ENCODE measurements around the gene RAB10.
"Not testable (repeated sequence)": the region's sequence is repeated elsewhere in the genome, so short reads cannot be mapped to it uniquely, and the experiment has no call there.

The RAB10 gene

GRCh38 chr2:26064846-26065245, 31.0 kb downstream of the RAB10 start:
- no peak for DNase-seq

- DNase-seq: no peak
Measured at GRCh38 chr2:26067186-26067974, 33.5 kb downstream of the RAB10 start.

GRCh38 chr2:26067980-26068507, 34.2 kb downstream of the RAB10 start:
- no peak for DNase-seq

GRCh38 chr2:26068602-26069298, 34.9 kb downstream of the RAB10 start:
- peak; percentile 16 for DNase-seq

- no peak for DNase-seq
Measured at GRCh38 chr2:26070730-26071129, 36.8 kb downstream of the RAB10 start.

GRCh38 chr2:26072925-26073768, 39.3 kb downstream of the RAB10 start:
- DNase-seq: no peak

GRCh38 chr2:26073830-26074229, 39.9 kb downstream of the RAB10 start:
- no peak for DNase-seq

GRCh38 chr2:26074676-26075075, 40.8 kb downstream of the RAB10 start:
- no peak for DNase-seq

- no peak for DNase-seq
Measured at GRCh38 chr2:26075173-26075572, 41.3 kb downstream of the RAB10 start.

- no peak for DNase-seq
Measured at GRCh38 chr2:26076001-26076587, 42.2 kb downstream of the RAB10 start.

- no peak for DNase-seq
Measured at GRCh38 chr2:26077291-26077690, 43.4 kb downstream of the RAB10 start.

- no peak for DNase-seq
Measured at GRCh38 chr2:26078939-26079338, 45.1 kb downstream of the RAB10 start.

- no peak for DNase-seq
Measured at GRCh38 chr2:26080356-26080755, 46.5 kb downstream of the RAB10 start.

- DNase-seq: not testable (repeated sequence)
Measured at GRCh38 chr2:26080925-26081324, 47.0 kb downstream of the RAB10 start.

- no peak for DNase-seq
Measured at GRCh38 chr2:26081556-26081955, 47.7 kb downstream of the RAB10 start.

- no peak for DNase-seq
Measured at GRCh38 chr2:26086155-26086637, 52.3 kb downstream of the RAB10 start.

- no peak for DNase-seq
Measured at GRCh38 chr2:26086779-26087178, 52.9 kb downstream of the RAB10 start.

GRCh38 chr2:26088038-26088643, 54.3 kb downstream of the RAB10 start:
- no peak for DNase-seq

GRCh38 chr2:26088931-26089330, 55.0 kb downstream of the RAB10 start:
- not testable (repeated sequence) for DNase-seq

GRCh38 chr2:26089337-26089736, 55.5 kb downstream of the RAB10 start:
- no peak for DNase-seq

- DNase-seq: no peak
Measured at GRCh38 chr2:26095758-26096157, 61.9 kb downstream of the RAB10 start.

- DNase-seq: no peak
Measured at GRCh38 chr2:26099933-26100332, 66.0 kb downstream of the RAB10 start.

Data from CD4-positive, alpha-beta T cell treated with Interferon gamma for 1 hour (primary cell).